ENCODE data around the gene SPDL1.

SPDL1 gene

DNA sequence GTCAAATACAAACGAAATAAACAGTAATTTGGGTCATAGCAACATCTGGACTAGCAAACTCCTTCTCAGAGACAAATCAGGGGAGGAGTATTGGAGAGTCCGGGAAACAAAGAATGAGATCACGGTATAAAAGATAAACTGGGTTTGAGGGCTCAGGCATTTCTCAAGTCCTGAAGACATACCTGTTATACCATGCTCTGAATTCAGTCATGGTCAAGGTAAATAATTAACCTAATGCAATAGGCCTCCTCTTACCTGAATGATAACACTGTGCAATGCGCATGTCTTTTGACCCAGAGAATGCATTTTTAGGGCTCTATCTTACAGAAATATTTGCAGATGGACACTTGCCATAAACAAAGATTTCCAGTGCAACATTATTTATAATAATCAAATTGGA, 31.9 kb upstream of the SPDL1 start:
- DNase-seq (ENCODE audit: low read depth in 2 of 2): no peak
- TF ChIP-seq, protein P1, sequence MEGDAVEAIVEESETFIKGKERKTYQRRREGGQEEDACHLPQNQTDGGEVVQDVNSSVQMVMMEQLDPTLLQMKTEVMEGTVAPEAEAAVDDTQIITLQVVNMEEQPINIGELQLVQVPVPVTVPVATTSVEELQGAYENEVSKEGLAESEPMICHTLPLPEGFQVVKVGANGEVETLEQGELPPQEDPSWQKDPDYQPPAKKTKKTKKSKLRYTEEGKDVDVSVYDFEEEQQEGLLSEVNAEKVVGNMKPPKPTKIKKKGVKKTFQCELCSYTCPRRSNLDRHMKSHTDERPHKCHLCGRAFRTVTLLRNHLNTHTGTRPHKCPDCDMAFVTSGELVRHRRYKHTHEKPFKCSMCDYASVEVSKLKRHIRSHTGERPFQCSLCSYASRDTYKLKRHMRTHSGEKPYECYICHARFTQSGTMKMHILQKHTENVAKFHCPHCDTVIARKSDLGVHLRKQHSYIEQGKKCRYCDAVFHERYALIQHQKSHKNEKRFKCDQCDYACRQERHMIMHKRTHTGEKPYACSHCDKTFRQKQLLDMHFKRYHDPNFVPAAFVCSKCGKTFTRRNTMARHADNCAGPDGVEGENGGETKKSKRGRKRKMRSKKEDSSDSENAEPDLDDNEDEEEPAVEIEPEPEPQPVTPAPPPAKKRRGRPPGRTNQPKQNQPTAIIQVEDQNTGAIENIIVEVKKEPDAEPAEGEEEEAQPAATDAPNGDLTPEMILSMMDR (IDR thresholded peaks at IDR 0.05; ENCODE audit: low read depth, low read length): no peak
- H3K4me3 ChIP-seq (replicated peaks in 1 of 2; ENCODE audit: low read depth in 2 of 2, low read length in 2 of 2): no peak overlapping the region

DNA sequence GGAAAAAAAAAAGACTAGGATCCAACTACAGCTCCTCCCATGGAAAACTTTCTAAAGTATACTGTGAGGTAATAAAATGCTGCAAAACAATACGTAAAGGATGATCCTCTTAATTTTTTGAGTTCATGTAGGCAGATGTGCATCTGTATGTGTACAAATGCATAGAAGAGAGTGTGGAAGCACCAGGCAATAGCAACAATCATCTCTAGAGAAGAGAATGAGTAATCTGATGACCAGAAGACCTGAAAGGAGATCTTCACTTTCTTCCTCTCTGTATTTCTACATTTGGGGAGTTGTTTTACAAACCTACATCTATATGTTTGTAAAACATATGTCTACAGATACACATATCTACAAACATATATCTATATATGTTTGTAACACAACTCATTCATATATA, 29.3 kb upstream of the SPDL1 start:
- H3K4me3 ChIP-seq (replicated peaks in 1 of 2; ENCODE audit: low read depth in 2 of 2, low read length in 2 of 2): no peak overlapping the region
- no peak for DNase-seq (ENCODE audit: low read depth in 2 of 2)
- TF ChIP-seq, protein P1 (IDR thresholded peaks at IDR 0.05; ENCODE audit: low read depth, low read length): no peak

DNA sequence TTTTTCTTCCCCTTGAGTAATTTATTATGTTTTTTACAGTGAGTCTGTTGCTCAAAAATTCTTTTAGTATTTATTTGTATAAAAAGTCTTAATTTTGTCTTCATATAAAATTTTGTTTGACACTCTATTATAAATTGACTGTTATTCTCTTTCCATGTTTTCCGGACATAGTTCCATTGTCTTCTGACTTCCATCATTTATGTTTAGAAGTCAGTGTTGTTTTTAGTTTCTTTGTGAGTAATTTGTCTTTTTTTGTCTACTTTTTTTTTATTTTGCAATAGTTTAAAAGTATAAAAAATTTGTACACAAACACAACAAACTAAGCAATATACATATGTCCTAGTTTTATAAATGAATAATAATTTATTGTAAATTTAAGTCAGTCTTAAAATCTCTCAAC, 25.7 kb upstream of the SPDL1 start:
- TF ChIP-seq, protein P1 (IDR thresholded peaks at IDR 0.05; ENCODE audit: low read depth, low read length): no peak
- DNase-seq (ENCODE audit: low read depth in 2 of 2): no peak
- H3K4me3 ChIP-seq (replicated peaks in 1 of 2; ENCODE audit: low read depth in 2 of 2, low read length in 2 of 2): no peak overlapping the region

DNA sequence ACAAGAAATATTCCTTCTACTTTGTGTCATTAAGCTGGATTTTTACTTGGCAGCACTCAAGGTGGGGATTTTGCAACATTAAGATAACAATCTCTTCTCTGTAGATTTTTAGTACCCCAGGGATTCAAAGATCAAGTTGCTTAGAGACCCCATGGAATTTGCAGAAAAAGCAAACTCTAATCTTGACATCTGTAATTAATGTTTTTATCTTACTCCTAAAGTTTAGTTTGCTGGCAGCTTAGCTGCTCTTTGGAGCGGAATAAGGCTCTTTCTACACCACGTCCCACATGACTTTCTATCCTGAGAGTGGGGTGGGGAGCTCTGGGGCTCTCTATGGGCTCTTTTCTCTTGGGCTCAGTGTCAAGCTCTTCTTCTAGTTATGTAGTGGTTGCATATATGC, 21.7 kb upstream of the SPDL1 start:
- DNase-seq (ENCODE audit: low read depth in 2 of 2): peak in 1 of 2 donors; percentile 52
- H3K4me3 ChIP-seq (replicated peaks in 1 of 2; ENCODE audit: low read depth in 2 of 2, low read length in 2 of 2): no peak overlapping the region
- TF ChIP-seq, protein P1 (IDR thresholded peaks at IDR 0.05; ENCODE audit: low read depth, low read length): no peak

DNA sequence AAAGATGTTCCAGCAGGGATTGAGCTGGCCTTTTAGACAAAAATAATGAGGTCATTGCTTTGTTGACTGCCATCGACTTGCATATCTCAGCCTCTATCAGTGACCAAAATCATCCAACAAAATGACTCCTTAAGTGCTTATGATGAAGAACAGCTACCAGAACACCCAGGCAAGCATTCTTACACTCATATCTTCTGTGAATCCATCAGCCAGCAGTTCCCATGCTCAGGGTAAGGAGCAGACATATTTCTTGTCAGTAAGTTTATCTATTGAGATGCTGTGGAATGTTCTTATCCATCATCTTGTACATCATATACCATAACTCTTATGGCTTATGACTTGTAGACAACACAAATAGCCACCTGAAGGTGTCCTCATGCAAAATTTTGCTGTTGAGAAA, 20.2 kb upstream of the SPDL1 start:
- no peak for DNase-seq (ENCODE audit: low read depth in 2 of 2)
- TF ChIP-seq, protein P1 (IDR thresholded peaks at IDR 0.05; ENCODE audit: low read depth, low read length): no peak
- no peak overlapping the region for H3K4me3 ChIP-seq (replicated peaks in 1 of 2; ENCODE audit: low read depth in 2 of 2, low read length in 2 of 2)

DNA sequence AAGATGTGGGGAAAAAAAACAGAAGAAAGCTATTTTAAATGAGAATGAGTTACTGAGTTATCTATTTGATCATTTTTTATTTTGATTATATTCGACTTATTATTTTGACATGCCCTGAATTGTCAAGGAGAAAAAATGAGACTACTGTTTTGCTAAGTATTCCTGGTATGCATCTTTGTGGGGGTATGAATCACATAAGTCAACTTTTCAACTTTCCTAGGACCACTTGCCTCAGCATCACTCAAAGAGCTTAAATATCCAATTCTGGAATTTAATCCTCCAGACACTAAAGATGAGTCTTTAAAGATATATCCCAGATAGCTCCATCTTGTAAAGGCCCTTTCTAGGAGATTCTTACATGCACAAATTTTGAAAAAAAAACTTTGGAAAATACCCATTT, 17.4 kb upstream of the SPDL1 start:
- no peak overlapping the region for H3K4me3 ChIP-seq (replicated peaks in 1 of 2; ENCODE audit: low read depth in 2 of 2, low read length in 2 of 2)
- TF ChIP-seq, protein P1 (IDR thresholded peaks at IDR 0.05; ENCODE audit: low read depth, low read length): no peak
- DNase-seq (ENCODE audit: low read depth in 2 of 2): no peak

DNA sequence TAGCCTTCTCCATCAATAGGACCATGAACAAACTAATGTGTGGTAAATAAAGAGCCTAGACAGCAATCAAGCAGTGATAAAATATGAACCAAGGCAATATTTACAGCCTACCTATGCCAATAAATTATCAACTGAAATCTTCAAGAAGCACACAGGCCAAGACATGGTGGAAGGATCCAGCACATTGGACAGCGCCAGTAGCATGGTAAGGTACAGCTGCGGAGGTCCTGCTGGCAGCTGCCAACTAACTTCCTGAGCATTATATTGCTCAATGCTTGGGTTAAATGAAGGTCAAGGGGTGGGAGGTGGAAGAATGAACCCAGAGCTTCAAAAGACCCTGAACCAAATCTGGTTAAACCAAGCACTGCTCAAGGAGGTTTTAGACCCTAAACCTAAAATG, 16.5 kb upstream of the SPDL1 start:
- TF ChIP-seq, protein P1 (IDR thresholded peaks at IDR 0.05; ENCODE audit: low read depth, low read length): no peak
- DNase-seq (ENCODE audit: low read depth in 2 of 2): peak; percentile 39 to 52
- no peak overlapping the region for H3K4me3 ChIP-seq (replicated peaks in 1 of 2; ENCODE audit: low read depth in 2 of 2, low read length in 2 of 2)

All from cardiac fibroblast (primary cell).